GM12864 (cell line): ENCODE measurements around the gene UBP1.

Source experiments
- DNase-seq: peaks from one replicate; pipeline ENCODE4 v3.0.0-alpha.2; 2011; ENCODE audit warnings: low read depth
- H3K4me3 ChIP-seq: 2 replicates; pipeline ENCODE4 v1.5.1; 2011; ENCODE audit warnings: mild to moderate bottlenecking, low read depth, low read length, control low read depth
- TF ChIP-seq, protein P1 (sequence below): IDR thresholded peaks from 2 replicates; pipeline ENCODE4 v1.5.1; 2011; ENCODE audit warnings: low read depth, mild to moderate bottlenecking, moderate library complexity, low read length, control low read depth, inconsistent platforms; ENCODE audit errors: missing control alignments

Gene UBP1, protein sequence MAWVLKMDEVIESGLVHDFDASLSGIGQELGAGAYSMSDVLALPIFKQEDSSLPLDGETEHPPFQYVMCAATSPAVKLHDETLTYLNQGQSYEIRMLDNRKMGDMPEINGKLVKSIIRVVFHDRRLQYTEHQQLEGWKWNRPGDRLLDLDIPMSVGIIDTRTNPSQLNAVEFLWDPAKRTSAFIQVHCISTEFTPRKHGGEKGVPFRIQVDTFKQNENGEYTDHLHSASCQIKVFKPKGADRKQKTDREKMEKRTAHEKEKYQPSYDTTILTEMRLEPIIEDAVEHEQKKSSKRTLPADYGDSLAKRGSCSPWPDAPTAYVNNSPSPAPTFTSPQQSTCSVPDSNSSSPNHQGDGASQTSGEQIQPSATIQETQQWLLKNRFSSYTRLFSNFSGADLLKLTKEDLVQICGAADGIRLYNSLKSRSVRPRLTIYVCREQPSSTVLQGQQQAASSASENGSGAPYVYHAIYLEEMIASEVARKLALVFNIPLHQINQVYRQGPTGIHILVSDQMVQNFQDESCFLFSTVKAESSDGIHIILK

DNA sequence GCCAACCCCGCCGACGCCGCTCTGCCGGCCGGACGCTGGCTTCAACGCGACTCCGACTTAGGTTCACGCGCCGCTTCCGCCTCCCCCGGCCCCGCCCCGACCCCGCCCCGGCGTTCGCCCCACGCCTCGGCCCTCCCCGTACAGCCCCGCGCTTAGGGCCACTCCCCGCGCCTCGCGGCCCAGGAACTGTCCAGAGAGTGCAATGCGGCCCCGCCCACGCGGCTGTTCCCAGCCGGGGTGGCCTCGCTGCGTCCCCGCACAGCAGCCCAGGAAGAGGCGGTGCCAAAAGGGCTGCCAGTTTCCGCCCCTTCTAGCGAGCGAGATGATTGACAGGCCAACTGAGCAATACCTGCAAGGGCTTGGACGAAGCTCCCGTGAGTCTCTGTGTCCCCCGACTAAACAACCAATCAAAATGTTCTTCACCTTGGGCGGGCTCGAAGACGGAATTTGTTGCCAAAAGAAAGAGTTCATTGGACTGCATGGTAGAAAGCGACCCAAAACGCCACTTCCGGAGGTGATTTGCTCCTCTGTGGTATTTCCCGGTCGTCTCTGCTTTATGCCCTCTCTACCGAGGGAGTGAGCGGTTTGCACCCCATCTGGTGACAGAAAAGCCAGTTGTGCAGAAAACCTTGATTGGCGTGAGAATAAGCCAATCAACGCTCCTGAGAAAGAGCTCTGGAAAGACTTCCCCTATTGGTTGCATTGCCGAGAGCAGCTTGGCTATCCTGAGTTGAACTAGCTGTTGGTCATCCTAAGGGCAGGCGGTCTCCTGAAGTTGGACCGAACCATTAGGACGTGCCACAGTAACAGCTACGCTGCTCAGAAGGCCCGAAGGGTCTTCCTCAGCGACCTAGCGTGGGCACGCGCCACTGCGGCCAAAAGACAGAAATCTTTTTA, at the start of gene UBP1:
Gene UBP1, minus strand, starts transcription at position 78 of the 897 bp plus-strand sequence. CDS start 557 bp downstream, outside the sequence.
- peak within 1 kb of the TSS; percentile 89 for H3K4me3 ChIP-seq
- TF ChIP-seq, protein P1, sequence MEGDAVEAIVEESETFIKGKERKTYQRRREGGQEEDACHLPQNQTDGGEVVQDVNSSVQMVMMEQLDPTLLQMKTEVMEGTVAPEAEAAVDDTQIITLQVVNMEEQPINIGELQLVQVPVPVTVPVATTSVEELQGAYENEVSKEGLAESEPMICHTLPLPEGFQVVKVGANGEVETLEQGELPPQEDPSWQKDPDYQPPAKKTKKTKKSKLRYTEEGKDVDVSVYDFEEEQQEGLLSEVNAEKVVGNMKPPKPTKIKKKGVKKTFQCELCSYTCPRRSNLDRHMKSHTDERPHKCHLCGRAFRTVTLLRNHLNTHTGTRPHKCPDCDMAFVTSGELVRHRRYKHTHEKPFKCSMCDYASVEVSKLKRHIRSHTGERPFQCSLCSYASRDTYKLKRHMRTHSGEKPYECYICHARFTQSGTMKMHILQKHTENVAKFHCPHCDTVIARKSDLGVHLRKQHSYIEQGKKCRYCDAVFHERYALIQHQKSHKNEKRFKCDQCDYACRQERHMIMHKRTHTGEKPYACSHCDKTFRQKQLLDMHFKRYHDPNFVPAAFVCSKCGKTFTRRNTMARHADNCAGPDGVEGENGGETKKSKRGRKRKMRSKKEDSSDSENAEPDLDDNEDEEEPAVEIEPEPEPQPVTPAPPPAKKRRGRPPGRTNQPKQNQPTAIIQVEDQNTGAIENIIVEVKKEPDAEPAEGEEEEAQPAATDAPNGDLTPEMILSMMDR, result no peak
- peak; percentile 100 for DNase-seq

DNA sequence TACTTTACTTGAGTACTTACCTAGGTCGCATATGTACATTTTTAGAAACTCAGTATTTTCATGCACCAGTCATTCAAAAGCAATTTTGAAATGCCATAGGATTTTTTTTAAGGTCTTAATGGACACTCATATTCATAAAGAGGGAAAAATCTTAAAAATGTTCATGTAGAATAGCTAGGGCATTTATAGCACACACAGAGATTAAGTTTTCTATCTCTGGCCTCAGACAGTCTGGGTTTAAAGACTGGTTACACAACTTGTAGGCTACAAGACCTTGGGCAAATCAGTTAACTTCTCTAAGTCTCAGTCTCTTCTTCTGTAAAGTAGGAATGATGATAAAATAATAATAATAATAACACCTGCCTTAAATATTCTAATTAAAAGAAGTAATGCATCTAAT, 48.5 kb upstream of the UBP1 start:
- no peak overlapping the region for H3K4me3 ChIP-seq
- no peak for DNase-seq
- TF ChIP-seq, protein P1, result no peak

DNA sequence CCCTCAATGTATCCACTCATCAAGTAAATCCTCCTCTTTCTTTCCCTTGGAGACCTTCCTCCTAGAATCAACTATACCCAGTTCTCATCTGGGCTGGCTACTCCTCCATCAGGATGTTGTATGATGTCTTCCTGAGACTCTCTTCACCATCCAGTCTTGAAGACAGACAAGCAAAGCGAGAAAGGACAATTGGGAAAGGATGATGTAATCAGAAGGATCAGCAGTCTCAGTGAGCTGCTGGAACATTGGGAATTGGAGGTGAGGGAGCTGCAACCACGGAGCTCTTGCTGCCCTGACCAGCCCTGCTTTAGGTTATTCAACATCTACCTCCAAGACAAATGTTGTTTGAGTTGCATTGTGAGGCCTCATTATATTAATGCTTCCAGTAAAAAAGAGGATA, 48.0 kb upstream of the UBP1 start:
- DNase-seq, result no peak
- H3K4me3 ChIP-seq, result no peak overlapping the region
- TF ChIP-seq, protein P1, result no peak

DNA sequence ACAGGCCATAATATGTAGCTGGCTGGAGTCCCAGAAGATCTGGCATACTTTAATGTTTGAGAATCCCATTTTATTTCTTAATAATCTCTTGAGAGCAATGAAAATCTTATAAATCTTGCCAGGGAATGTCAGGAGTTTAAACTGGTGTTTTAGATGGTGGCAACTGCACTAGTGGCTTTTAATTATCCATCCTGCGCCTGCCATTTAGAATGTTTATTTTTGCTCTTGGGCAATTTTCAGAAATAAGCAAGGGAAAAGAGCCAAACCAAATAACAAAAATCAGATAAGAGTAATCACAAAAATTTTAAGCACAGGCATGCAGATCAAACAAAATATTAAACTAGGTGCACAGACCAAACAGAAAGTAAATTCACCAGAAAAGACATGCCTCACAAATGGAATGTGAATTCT, 41.9 kb upstream of the UBP1 start:
- TF ChIP-seq, protein P1, result no peak
- no peak for DNase-seq
- H3K4me3 ChIP-seq, result no peak overlapping the region

DNA sequence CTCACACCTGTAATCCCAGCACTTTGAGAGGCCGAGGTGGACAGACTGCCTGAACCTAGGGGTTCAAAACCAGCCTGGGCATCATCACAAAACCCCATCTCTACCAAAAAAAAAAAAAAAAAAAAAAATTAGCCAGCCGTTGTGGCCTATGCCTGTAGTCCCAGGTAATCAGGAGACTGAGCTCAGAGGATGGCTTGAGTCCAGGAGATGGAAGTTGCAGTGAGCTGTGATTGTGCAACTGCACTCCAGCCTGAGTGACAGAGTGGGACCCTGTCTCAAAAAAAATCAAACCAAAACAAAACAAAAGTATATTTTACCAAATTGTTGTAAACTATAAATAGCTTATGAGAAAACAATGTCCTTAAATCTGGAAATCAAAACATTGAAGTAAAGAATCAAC, 34.7 kb upstream of the UBP1 start:
- no peak overlapping the region for H3K4me3 ChIP-seq
- no peak for DNase-seq
- TF ChIP-seq, protein P1, result no peak

DNA sequence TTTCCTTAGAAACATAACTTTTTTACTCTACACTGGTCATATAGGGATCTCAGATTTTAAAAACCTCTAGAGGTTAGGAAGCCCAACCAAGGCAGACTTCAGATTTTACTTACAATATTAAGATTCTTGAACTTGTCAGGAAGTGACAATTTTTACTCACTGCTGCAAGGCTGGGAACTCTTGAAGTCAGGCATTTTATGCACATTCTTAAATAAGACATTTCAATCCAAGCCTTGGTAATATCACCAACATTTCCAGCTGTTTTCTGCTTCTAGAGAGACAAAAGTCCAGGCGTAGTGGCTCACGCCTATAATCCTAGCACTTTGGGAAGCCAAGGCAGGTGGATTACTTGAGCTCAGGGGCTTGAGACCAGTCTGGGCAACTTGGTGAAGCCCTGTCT, 33.6 kb upstream of the UBP1 start:
- H3K4me3 ChIP-seq, result no peak overlapping the region
- TF ChIP-seq, protein P1, result no peak
- DNase-seq, result no peak
